GM21526 (cell line): Measurements from ENCODE around the gene HIP1R.

Source experiments
- ATAC-seq: cut with Tn5 transposase; IDR thresholded peaks from one replicate; pipeline ENCODE4 v1.9.1; 2021; ENCODE audit warnings: moderate library complexity; ENCODE audit not compliant: unreplicated experiment, low FRiP score

Gene HIP1R

DNA sequence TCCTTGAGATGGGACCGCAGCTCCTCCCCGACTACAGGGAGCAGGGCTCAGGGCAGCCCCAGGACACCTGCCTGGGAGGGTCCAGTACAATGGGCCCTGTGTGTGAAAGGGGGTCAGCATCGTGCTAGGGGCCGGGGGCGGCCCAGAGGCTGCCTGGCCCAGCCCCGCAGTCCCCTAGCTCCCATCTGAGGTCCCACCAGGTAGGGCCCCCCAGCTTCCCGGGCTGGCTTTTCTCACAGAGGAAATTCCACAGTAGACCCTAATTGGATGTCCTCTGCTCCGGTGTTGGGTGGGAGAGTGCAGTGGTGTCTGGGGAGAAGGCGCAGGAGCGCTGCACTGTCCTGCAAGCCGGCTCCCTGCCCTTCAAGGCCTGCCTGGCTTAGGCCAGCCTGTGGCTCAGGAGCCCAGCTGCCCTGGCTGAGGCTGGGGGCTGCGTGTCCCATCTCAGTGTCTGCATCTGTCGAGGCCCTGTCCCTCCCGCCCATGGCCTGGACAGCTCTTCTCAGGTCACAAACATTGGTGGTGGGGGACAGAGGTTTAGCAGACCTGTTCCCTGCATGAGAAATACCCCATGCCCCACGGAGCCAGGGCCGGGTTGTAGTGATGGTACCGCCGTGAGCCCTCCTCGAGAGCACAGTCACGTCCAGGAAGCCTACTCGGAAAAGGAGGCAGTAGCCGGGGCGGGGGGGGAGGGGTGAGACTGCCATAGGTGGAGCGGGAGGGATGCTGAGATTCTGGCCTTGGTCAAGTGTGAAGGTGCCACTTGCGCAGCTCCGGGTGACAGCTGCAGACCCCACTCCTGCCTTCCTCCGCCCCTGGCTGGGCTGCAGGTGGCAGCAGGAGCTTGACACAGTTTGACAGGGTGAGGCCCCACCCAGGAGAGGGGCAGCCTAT lies 11.6 kb downstream of the HIP1R start:
- no peak for ATAC-seq

DNA sequence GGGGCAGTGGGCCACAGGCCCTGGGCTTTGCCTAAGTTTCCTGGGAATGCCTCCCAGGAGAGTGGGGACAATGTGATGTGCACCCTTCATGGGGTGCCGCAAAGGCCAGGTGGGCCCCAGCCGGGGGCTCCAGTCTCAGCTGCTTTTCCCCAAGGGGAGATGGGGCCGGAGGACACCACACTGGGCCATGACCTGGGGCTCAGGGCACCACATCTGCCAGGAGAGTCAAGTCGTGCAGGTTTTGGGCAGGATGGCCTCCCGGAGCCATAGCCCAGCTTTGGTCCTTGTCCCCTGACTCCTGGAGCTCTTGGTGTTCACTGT lies 12.2 kb downstream of the HIP1R start:
- ATAC-seq, result no peak

DNA sequence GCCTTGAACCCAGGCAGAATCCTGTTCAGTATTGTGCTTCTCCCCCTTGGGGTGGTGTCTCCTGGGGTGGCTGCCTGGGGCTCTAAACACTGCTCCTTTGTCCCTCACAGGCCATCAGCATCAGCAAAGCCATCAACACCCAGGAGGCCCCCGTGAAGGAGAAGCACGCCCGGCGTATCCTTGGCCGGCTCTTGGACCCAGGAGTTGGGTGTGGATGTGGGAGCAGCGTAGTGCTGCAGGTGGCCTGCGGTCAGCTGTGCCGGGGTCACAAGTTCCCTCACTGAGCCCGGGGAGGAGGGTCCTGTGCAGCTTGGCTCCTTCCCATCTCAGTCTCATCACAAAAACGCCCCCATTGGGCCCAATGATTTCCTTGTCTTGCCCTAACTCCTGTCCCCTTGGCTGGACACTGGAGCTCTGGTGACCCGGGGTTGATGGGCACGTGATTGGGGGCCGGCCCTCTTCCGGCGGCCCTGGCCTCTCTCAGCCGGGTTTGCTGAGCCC lies 12.7 kb downstream of the HIP1R start:
- no peak for ATAC-seq

DNA sequence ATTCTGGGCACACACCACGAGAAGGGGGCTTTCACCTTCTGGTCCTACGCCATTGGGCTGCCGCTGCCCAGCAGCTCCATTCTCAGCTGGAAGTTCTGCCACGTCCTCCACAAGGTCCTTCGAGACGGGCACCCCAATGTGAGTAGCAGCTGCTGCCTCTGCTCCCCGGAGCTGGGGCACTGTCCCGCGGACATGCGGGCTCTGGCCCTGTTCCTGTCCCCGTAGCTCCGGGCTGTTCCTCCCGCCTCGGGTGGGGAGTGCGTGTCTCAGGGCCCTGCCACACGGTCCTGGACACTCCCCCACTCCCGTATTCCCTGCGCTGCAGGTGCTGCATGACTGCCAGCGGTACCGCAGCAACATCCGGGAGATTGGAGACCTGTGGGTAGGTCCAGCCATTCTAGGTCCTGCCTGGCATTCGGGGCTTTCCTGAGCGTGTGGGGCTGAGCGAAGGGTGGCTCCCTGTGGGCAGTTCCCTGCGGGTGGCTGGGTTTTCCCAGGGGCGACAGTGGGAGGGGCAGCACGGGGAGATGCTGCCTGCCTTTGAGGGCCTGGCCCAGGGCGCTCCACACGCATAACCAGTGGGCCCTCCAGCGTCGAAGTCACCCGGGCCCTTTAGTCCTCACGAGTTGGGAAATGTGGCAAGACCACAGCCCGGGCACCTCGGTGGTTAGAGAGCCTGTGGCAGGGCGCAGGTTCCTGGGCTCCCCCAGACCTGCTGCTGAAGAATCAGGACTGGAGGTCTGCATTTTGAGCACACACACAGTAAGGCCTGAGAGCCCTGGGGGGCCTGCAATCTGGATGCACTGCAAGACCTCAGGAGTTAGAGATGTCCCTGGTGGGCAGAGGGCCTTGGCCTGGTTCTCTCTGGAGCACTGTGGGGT lies 13.5 kb downstream of the HIP1R start:
- no peak for ATAC-seq

DNA sequence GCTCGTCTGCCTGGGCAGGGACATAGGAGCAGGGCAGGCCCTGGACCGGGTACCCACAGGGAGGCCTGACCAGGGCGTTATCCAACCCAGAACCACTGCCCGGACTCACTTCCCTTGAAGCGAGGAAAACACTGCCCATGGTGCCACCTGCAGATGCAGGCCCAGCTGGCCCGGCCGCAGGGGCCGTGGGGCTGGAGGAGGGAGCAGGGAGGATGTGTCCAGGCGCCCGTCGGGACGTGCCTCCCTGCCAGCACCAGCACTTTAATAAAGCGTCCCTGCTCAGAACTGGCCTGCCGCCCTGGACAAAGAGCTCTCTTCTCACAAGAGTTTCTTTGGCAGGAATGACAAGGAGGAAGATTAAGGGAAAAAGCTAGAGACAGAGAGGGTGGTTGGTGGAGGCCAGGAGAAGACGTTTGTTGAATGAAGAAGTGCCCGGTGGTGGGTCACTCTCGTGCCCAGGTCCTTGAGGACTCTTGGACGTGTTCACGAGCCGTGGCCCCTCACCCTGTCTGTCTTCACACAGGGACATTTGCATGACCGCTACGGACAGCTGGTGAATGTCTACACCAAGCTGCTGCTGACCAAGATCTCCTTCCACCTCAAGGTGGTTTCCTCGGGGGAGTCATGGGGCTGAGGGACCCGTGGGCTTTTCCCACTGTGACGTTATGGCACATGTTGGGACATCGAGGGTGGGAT lies 14.2 kb downstream of the HIP1R start:
- no peak for ATAC-seq

DNA sequence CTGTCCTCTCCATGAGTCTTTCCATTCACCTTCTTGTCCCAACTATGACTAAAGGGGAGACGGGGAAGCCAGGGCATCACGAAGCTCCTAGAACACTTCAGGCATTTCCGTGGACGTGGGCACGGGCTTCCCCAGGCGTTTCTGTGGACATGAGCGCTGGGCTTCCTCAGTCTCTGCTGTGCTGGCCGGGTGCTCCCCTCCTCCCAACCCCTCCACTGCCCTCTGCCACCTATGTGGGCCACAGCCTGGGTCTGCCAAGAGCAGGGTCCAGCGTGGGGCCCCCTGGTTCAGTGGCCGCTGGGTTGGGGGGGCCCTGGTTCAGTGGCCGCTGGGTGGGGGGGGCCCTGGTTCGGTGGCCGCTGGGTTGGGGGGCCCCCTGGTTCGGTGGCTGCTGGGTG lies 14.8 kb downstream of the HIP1R start:
- ATAC-seq, result no peak

DNA sequence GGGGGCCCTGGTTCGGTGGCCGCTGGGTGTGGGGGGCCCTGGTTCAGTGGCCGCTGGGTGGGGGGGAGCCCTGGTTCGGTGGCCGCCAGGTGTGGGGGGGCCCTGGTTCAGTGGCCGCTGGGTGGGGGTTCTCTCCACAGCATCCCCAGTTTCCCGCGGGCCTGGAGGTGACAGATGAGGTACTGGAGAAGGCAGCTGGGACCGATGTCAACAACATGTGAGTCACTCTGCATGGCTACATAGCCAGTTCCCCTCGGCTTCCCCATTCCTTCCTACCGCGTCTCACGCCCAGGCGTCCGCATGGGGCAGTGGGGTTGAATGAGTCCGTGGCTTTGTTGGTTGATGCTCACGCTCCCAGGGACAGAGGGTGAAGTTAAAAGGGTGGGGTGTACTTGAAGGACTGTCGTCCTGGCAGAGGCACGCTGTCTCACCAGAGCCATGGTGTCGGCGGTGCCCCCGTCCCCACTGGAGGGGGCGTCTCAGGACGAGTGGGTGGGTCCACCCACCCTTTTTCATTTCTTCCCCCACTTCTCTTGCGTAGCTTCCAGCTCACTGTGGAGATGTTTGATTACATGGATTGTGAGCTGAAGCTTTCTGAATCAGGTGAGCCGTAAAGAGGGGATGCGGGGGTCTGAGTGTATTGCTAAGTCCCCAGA lies 15.6 kb downstream of the HIP1R start:
- ATAC-seq, result no peak

DNA sequence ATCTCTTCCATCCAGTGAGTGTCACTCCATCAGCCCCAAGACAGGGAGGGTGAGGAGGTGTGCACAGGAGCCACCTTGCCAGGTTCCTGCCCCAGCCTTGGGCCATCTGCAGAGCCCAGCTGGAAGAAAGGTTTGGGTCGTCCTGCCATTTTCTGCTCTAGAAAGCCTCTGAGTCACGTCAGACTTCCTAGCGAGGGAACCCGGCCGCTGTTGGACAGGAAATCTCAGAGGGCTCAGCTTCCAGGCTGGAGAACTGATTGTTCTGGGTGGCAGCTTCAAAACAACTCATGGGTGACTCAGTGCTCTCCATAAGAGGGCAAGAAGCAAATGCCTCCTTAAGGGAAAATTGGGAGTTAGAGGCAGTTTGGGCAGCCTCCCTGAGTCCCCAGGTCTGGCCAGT lies 16.6 kb downstream of the HIP1R start:
- no peak for ATAC-seq

DNA sequence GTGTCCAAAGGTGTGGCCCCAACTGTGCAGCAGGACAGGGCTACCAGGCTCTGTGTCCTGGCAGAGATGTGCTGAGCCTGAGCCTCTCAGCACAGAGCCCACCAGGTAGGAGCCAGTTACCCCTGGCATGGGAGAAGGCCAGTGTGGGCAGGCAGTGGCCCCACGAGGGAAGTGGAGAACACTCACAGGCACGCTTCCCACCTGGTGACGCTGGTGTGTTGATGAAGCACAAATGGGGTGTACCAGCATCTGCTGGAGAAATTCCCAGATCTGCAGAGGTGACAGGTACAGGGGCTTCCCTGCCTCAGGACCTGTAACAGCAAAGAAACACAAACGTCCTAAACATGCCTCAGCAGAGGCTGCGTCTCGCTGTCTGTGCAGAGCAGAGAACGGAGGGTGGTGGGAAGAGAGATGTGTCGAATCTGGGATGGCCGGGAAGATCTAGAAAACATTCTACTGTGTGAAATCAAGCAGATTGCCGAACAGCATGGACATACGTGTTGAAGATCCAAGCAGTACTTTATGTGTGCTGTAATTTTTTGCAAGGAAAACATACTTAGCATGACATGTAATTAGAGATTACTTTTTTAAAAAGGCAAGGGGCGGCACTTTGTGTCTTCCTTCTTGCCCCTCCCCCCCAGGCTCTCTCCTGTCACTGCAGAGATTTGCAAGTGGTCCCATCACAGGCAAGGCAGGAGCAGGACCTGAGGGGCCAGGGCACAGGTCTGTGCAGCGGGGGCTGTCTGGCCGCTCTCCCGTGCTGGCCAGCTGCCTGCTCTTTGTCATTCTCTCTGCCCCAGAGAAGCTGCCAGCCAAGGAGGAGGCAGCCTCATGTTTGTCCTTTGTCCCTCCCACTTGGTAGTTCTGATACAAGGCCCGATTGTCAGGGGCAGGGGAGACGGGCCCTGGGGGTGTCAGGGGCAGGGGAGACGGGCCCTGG lies 17.3 kb downstream of the HIP1R start:
- ATAC-seq, result no peak

DNA sequence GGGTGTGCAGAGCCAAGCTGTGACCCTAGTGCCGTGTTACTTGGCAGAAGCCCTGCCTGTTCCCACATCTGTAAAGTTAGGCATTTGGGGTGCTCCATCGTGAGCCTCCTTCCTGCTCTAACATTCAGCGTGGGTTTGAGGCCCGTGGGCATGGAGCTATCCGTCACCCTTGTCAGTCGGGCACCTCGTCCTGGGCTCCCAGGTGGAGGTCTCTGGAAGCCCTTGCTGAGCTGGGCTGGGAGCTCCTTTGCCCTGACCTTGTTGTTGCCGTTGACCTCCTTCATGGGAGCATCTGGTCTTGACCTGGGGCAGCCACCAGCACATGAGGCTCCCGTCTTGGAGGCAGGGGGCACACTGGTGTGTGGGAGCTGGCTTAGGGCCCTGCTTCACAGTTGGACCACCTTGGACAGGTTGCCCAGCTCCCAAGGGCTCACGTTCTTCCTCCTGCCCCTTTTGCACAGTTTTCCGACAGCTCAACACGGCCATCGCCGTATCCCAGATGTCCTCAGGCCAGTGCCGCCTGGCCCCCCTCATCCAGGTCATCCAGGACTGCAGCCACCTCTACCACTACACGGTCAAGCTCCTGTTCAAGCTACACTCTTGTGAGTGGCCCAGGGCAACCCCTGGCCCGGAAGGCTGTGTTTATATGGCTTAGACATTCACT lies 18.5 kb downstream of the HIP1R start:
- ATAC-seq, result no peak

DNA sequence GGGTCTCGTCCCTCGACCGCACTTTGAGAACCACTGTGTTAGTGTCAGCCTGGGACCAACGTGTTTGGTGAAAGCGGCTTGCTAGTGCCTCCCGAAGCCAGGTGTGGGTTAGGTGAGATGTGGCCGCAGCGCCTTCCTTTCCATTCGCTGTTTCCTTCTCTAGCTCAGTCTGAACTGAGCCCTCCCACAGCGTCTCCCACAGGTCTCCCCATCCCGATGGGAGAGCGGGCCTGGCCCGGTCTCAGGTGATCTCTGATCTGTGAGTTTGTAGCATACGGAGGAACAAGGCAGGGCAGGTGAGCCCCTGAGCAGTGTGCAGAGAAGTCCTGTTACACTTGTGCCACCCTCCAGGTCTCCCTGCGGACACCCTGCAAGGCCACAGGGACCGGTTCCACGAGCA lies 19.3 kb downstream of the HIP1R start:
- no peak for ATAC-seq

DNA sequence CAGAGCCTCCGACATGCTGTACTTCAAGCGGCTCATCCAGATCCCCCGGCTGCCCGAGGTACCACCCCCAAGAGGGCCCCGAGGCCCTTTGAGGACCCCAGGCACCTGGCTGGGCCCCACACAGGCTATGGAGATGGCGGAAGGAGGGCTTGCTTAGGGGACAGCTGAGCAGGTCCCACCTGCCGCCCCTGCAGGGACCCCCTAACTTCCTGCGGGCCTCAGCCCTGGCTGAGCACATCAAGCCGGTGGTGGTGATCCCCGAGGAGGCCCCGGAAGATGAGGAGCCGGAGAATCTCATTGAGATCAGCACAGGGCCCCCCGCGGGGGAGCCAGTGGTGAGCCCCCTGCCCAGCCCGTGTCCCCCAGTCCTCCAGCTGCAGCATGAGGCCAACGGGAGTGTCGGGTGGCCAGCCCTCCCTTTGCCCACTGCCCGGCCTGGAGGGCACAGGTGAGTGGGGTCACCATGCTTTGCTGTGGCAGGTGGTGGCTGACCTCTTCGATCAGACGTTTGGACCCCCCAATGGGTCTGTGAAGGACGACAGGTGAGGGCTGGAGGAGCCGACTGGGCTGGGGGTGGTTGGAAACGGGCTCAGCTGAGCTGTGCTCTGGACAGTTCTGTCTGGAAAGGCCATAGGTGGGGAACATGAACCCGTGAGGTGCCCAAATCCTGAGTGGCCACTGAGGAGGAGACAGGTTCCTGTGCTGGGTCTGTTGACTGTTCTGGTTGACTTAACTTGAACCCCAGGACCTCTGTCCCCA lies 20.0 kb downstream of the HIP1R start:
- ATAC-seq, result no peak

DNA sequence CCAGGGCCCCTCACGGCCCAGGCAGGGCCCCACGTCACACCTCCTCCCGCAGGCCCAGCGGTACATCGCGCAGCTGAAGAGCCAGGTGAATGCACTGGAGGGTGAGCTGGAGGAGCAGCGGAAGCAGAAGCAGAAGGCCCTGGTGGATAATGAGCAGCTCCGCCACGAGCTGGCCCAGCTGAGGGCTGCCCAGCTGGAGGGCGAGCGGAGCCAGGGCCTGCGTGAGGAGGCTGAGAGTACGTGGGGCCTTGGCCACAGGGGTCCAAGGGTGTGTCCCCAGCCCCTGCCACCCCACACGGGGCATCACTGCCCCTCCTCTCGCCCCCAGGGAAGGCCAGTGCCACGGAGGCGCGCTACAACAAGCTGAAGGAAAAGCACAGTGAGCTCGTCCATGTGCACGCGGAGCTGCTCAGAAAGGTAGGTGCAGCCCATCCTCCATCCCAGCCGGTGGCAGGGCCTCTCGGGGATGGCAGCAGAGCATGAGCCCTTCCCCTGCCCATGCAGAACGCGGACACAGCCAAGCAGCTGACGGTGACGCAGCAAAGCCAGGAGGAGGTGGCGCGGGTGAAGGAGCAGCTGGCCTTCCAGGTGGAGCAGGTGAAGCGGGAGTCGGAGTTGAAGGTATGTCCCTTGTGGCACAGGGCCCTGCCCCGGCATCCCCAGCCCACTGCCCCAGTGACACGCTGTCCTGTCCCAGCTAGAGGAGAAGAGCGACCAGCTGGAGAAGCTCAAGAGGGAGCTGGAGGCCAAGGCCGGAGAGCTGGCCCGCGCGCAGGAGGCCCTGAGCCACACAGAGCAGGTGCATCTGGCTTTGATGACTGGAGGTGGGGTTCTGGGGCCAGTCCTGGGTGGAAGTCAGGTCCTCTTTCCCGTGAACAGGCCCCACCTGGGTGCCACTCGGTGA lies 20.9 kb downstream of the HIP1R start:
- no peak for ATAC-seq

DNA sequence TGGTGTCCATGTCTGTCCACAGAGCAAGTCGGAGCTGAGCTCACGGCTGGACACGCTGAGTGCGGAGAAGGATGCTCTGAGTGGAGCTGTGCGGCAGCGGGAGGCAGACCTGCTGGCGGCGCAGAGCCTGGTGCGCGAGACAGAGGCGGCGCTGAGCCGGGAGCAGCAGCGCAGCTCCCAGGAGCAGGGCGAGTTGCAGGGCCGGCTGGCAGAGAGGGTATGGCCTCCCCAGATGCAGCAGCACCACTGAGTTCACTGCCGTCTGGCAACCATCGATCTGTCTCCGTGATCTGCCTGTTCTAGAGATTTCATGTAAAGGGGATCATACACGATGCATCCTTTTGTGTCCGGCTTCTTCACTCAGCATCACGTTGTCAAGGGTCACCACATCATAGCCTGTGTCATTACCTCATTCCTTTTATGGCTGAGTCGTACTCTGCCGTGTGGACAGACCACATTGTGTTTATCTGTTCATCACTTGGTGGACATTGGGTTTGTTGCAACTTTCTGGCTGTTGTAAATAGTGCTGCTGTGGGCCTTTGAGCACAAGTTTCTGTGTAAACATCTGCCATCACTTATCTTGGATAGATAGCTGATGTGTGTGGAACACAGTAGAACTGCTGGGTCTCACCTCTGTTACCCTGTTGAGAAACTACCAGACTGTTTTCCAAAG lies 21.9 kb downstream of the HIP1R start:
- no peak for ATAC-seq

DNA sequence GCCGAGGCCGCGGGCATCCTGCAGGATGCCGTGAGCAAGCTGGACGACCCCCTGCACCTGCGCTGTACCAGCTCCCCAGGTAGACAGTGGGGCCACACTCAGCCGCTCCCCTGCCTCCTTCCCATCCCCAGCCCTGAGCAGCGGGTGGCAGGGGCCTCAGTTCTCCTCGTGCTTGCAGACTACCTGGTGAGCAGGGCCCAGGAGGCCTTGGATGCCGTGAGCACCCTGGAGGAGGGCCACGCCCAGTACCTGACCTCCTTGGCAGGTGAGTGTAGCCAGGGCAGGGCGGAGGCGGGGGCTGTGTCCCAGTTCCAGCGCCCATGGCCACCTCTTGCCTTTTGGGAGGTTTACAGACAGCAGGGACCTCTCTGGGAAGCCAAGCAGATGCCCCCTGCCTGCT lies 22.9 kb downstream of the HIP1R start:
- ATAC-seq, result no peak

DNA sequence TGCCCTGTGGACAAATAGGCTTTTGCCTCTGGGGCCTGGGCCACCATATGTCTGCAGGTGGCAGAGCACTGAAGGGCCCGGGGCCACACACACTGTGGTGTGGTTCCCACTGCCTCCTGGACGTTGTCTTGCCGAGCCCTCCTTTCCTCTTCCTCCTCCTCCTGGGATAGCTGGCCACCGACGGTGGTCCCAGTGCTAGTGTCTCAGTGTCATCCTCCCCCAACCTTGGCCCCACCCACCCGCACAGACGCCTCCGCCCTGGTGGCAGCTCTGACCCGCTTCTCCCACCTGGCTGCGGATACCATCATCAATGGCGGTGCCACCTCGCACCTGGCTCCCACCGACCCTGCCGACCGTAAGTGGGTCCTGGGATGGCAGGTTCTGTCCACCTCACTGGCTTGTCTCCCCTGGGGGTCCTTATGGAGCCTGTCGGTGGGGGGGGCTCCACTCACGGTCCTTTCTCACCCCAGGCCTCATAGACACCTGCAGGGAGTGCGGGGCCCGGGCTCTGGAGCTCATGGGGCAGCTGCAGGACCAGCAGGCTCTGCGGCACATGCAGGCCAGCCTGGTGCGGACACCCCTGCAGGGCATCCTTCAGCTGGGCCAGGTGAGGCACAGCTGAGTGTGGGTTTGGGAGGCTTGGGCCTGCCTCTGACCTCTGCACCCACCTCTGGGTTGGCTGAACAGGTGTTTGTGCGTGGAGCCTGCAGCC lies 23.5 kb downstream of the HIP1R start:
- no peak for ATAC-seq
